Mucosa of rectum (tissue), 2 donors: ENCODE data around the gene OTULIN.

Experiments
- H3K27ac ChIP-seq, 2 donors: one replicate each; pipeline ENCODE4 v1.7.0; 2013; ENCODE audit warnings: inconsistent platforms in 2 of 2, low read depth in 2 of 2, low read length in 2 of 2
- H3K27me3 ChIP-seq, 2 donors: one replicate each; pipeline ENCODE4 v1.7.0; 2013; ENCODE audit warnings: low read length in 2 of 2; ENCODE audit not compliant: control insufficient read depth in 2 of 2, insufficient read depth in 2 of 2
- H3K36me3 ChIP-seq, 2 donors: one replicate each; pipeline ENCODE4 v1.7.0; 2013; ENCODE audit warnings: low read length in 2 of 2; ENCODE audit not compliant: control insufficient read depth in 2 of 2, insufficient read depth in 2 of 2
- H3K4me1 ChIP-seq, 2 donors: one replicate each; pipeline ENCODE4 v1.7.0; 2013; ENCODE audit warnings: low read length in 2 of 2, mild to moderate bottlenecking in 1 of 2; ENCODE audit not compliant: control insufficient read depth in 2 of 2, insufficient read depth in 2 of 2
- H3K4me3 ChIP-seq, 2 donors: one replicate each; pipeline ENCODE4 v1.7.0; 2013; ENCODE audit warnings: low read length in 2 of 2
- H3K9ac ChIP-seq, 2 donors: one replicate each; pipeline ENCODE4 v1.7.0; 2013; ENCODE audit warnings: low read length in 2 of 2, low read depth in 1 of 2, mild to moderate bottlenecking in 1 of 2
- H3K9me3 ChIP-seq, 2 donors: one replicate each; pipeline ENCODE4 v1.7.0; 2013; ENCODE audit warnings: low read length in 2 of 2; ENCODE audit not compliant: control insufficient read depth in 2 of 2
- donor health status: healthy.
- donor health status: Normal muscosa, but diverticular disease.

The OTULIN gene

DNA sequence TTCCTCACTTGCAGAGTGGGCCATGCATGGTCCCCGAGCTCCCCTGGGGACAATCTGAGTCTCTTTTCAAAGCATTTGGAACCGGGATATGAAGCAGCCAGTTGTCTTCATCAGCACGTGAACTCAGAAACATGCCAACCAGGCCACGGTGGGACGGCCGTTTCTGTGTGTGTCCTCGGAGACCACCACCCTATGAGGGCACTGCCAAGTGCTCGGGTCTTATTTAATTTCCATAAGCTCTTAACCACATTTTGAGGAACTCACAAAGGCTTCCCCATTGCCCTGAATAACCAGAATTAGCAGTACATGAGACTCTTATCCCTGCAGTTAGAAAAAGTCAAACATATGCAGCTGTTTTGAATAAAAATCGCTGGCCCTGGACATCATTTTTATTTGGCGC, 60.1 kb downstream of the OTULIN start:
- Histone ChIP-seq H3K27ac (no peak overlapping the region), H3K4me1 (peaks cover 10 to 12% of the 10 kb centered on the region in 2 donors)

DNA sequence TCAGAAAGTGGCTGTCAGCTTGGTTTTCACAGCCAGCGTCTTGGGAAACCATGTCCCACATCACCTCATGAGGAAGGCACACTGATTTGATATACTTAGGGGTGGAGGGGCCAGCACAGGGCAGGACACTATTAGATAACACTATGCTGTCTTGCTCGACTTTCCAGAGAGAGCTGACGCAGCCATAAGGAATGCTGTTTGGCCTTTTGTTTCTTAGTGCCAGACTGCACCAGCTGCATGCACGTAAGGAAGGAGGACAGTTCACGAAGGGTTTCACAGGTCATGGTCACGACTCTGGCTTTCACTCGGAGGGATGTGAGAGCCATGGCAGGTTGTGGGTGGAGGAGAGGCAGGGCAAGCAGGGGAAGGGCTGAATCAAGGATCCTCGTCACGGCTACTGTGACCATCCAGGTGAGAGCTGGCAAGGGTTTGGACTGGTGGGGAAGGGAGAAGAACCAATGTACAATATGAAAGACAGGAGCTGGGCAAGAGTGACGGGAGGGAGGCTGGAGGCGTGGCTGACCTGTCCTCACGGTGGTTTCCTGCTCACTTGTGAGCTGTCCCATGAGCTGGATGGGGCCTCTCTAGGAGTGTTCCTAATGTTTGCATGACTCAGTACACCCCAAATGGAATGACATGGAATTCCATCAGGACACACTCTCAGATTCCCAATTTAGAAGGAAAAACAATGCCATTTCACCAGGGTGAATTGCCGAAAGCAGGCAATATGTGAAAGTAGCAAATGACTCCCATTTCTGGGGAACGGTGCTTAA, 61.7 kb downstream of the OTULIN start:
- H3K36me3 ChIP-seq: peaks cover 6 to 32% of the 10 kb centered on the region in 2 donors
- no peaks in the 10 kb centered on the region for H3K9me3 ChIP-seq
- peaks cover 10 to 12% of the 10 kb centered on the region in 2 donors for H3K4me1 ChIP-seq
- H3K27me3 ChIP-seq: no peaks in the 10 kb centered on the region
- H3K9ac ChIP-seq: no peak overlapping the region
- no peak overlapping the region for H3K4me3 ChIP-seq
- H3K27ac ChIP-seq: no peak overlapping the region

More for the DNA sequence above, 60.1 kb downstream of the OTULIN start:
- Histone ChIP-seq H3K9ac (no peak overlapping the region), H3K4me3 (no peak overlapping the region), H3K27me3 (no peaks in the 10 kb centered on the region), H3K36me3 (peaks cover 6 to 31% of the 10 kb centered on the region in 2 donors), H3K9me3 (no peaks in the 10 kb centered on the region)

DNA sequence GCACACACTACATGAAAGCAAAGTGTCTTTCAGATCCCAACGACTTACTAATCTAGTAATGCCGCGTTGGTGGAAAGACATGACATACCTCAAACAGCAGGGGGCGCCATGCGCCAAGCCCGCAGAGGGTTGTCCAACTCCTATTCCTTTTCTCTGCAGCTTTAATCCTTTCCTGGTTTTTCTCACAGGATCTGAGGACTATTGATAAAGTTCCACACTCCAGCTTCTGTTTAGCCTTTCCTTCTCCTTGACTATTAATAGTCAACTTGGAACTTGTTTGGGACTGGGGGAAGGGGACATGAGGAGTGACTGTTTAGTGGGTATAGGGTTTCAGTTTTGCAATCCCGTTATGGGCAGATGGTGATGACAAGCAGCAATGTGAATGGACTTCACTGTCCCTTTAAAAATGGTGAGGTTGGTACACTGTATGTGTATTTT, 62.9 kb downstream of the OTULIN start:
- Histone ChIP-seq H3K9ac (no peak overlapping the region), H3K27me3 (no peaks in the 10 kb centered on the region), H3K9me3 (no peaks in the 10 kb centered on the region), H3K4me3 (no peak overlapping the region), H3K27ac (no peak overlapping the region), H3K36me3 (peaks cover 12 to 33% of the 10 kb centered on the region in 2 donors), H3K4me1 (peaks cover 10 to 12% of the 10 kb centered on the region in 2 donors)

DNA sequence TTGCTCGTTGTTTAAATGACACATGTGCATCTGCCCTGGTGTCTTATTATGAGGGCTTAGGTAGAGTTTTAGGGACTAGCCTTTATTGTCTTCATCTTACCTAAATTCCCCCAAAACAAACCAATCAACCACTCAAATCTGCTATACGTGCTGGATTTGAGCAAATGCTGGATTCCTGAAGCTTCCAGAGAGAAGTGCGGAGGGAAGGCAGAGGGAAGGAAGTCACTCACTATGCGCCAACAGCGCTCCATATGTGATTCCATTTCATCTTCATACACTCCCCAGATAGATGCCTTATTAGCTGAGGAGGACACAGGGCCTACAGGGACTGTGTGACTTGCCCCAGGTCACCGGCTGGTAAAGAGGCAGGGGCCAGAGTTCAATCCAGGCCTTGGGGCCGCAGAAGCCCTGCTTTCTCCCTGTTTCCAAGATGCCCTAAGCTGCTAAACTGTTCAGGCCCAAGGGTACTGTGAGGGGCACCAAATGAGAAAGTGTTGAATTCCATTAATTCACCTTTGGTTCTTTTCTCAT, 63.5 kb downstream of the OTULIN start:
- H3K9ac ChIP-seq: no peak overlapping the region
- H3K36me3 ChIP-seq: peaks cover 17 to 38% of the 10 kb centered on the region in 2 donors
- H3K27me3 ChIP-seq: no peaks in the 10 kb centered on the region
- peaks cover 10 to 12% of the 10 kb centered on the region in 2 donors for H3K4me1 ChIP-seq
- peak overlapping the region in 1 of 2 donors; percentile 4 for H3K27ac ChIP-seq
- no peak overlapping the region for H3K4me3 ChIP-seq
- no peaks in the 10 kb centered on the region for H3K9me3 ChIP-seq

DNA sequence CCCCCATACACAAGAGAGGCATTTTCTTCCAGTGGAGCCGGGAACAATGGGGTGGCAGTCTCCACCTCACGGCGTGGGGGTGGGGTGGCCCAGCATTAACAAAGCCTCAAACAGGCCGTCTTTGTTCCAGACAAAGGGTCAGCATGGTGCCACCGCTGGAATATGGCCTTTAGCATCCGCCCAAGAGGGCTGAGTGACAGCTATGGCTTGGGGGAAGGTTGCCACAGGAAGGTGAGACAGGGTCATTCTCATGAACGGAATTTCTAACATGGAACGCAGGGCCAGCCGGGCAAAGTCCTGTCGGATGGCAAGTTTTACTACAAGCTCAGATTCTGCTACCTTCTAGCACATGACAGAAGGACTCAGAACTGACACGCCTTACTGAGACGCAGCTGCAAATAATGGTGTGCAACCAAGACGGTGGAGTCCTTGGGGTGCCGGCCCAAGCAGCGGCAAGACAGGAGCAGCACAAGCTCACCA, 64.0 kb downstream of the OTULIN start:
- no peaks in the 10 kb centered on the region for H3K9me3 ChIP-seq
- H3K36me3 ChIP-seq: peaks cover 18 to 39% of the 10 kb centered on the region in 2 donors
- H3K4me1 ChIP-seq: peaks cover 10 to 12% of the 10 kb centered on the region in 2 donors
- no peaks in the 10 kb centered on the region for H3K27me3 ChIP-seq
- no peak overlapping the region for H3K9ac ChIP-seq
- H3K27ac ChIP-seq: peak overlapping the region in 1 of 2 donors; percentile 4
- no peak overlapping the region for H3K4me3 ChIP-seq

- no peaks in the 10 kb centered on the region for H3K9me3 ChIP-seq
These were observed 65.2 kb downstream of the OTULIN start for GRCh38 chr5:14729448-14730385.

DNA sequence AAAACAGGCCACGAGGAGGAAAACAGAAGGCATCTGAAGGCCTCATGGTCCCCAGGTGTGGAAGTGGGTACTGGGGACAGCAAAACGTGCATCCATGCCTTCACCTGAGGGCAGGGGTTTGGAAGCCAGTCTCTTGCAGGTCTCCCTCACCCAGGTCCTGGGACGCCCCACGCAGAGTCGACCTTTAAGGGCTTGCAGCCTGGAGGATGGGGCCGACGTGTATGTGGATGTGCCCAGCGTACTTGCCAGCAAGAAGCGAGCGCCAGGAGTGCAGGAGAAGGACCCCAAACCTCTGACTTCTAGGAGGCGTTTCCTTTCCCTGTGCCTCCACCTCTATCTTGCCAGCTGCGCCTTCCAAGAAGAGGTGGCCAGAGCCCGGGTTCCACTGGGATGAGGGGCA, 65.9 kb downstream of the OTULIN start:
- H3K27ac ChIP-seq: no peak overlapping the region
- no peak overlapping the region for H3K9ac ChIP-seq
- no peaks in the 10 kb centered on the region for H3K9me3 ChIP-seq

More at GRCh38 chr5:14729448-14730385, 65.2 kb downstream of the OTULIN start:
- no peak overlapping the region for H3K9ac ChIP-seq
- H3K36me3 ChIP-seq: peaks cover 18 to 39% of the 10 kb centered on the region in 2 donors
- H3K4me3 ChIP-seq: no peak overlapping the region
- no peak overlapping the region for H3K27ac ChIP-seq
- peaks cover 10 to 12% of the 10 kb centered on the region in 2 donors for H3K4me1 ChIP-seq
- H3K27me3 ChIP-seq: no peaks in the 10 kb centered on the region

GRCh38 chr5:14730881-14731280, 66.4 kb downstream of the OTULIN start:
- no peak overlapping the region for H3K4me3 ChIP-seq
- no peak overlapping the region for H3K27ac ChIP-seq
- H3K9ac ChIP-seq: no peak overlapping the region
- H3K27me3 ChIP-seq: no peaks in the 10 kb centered on the region
- H3K4me1 ChIP-seq: peaks cover 10 to 12% of the 10 kb centered on the region in 2 donors
- no peaks in the 10 kb centered on the region for H3K9me3 ChIP-seq
- peaks cover 12 to 31% of the 10 kb centered on the region in 2 donors for H3K36me3 ChIP-seq

More for the DNA sequence above, 65.9 kb downstream of the OTULIN start:
- H3K36me3 ChIP-seq: peaks cover 12 to 32% of the 10 kb centered on the region in 2 donors
- H3K4me3 ChIP-seq: no peak overlapping the region
- no peaks in the 10 kb centered on the region for H3K27me3 ChIP-seq
- H3K4me1 ChIP-seq: peaks cover 10 to 12% of the 10 kb centered on the region in 2 donors

- peaks cover 8 to 9% of the 10 kb centered on the region in 2 donors for H3K4me1 ChIP-seq
- H3K9ac ChIP-seq: no peak overlapping the region
- H3K27me3 ChIP-seq: no peaks in the 10 kb centered on the region
- H3K4me3 ChIP-seq: no peak overlapping the region
- peaks cover 19 to 30% of the 10 kb centered on the region in 2 donors for H3K36me3 ChIP-seq
- no peak overlapping the region for H3K27ac ChIP-seq
- H3K9me3 ChIP-seq: no peaks in the 10 kb centered on the region
These were observed 68.5 kb downstream of the OTULIN start for GRCh38 chr5:14732991-14733390.
